HL-60/S4 treated with retinoic acid at 250 ng/mL for 4 days and 3 days (cell line): ENCODE data around the gene DLX1.

Experiments used
- in situ Hi-C: fragments of 300-500 bp; cut with MboI; formaldehyde crosslinking; loops from 2 replicates; pipeline ENCODE4 v1.7.0; 2022; ENCODE audit warnings: low sequenced_read_pairs

DLX1 gene

DNA sequence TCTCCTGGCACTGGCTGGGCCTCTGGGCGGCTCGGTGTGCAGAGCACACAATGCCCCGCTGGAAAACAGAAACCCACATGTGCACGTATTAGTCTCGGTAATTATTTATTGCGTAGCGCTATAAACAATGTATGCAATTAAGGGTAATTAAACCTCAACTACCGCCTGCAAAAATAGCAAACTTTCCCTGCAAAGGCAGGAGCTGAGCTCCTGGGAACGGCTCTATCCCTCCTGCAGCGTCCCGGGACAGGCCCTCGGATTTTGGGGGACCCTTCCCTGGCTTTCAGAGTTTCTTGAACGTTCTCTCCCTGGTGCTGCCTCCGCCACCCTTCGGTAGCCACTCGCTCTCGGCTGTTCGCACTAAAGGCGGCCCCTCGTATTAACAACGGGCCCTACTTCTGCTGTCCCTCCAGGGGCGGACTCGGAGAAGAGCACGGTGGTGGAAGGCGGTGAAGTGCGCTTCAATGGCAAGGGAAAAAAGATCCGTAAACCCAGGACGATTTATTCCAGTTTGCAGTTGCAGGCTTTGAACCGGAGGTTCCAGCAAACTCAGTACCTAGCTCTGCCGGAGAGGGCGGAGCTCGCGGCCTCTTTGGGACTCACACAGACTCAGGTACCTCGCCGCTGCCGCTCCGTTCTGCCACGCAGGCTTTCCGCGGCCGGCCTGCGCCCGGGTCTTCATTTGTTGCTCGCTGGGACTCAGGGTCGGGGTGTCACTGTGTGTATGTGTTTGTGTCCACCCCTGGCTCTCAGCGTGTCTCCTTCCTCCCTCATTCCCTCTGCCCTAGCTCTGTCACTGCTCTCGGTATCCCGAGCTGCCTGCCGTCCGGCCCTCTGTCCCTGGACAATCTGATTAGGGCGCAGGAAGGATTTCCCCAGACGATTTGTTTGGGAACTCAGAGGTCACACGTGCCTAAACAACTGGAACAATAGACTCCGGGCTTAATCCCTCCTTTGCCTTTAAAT lies 1.2 kb downstream of the DLX1 start:
- in situ Hi-C loops: no loop called here

- in situ Hi-C loops: no loop called here
Observed at GRCh38 chr2:172087207-172087779, 2.0 kb downstream of the DLX1 start.

DNA sequence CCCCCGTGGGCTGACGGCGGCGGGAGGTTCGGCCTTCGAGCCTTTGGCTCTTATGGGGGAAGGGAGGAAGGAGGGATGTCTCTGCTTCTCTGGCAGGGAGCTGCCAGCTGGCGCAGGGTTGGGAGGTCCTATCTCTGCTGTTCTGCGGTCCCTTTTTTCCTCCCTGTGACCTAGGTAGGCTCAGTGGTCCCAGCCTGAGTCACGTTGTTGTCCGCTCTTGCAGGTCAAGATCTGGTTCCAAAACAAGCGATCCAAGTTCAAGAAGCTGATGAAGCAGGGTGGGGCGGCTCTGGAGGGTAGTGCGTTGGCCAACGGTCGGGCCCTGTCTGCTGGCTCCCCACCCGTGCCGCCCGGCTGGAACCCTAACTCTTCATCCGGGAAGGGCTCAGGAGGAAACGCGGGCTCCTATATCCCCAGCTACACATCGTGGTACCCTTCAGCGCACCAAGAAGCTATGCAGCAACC lies 2.5 kb downstream of the DLX1 start:
- in situ Hi-C loops: no loop called here

GRCh38 chr2:172088245-172089004 lies 3.1 kb downstream of the DLX1 start:
- in situ Hi-C loops: no loop called here

DNA sequence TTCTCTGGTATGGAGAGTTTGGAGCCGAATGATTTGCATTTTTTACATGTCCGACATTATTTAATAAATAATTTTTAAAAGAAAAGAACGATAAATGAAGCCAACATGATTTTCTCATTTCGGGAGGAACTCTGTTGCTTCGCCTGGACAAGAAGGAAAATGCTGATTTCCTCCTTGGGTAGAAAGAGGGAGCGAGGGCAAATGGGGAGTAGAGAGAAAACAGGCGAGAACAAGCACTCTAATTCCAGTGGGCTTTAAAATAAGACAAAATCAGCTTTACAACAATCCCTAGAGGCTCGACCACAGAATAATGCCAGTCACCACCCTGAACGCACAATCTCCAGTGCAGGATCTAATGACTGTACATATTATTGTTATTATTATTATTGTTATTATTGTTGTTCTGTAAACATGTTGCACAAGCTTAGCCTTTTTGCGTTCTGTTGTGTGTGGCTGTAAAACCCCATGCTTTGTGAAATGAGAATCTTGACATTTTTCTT lies 3.7 kb downstream of the DLX1 start:
- in situ Hi-C loops: no loop called here

GRCh38 chr2:172089633-172090032 lies 4.3 kb downstream of the DLX1 start:
- in situ Hi-C loops: no loop called here

DNA sequence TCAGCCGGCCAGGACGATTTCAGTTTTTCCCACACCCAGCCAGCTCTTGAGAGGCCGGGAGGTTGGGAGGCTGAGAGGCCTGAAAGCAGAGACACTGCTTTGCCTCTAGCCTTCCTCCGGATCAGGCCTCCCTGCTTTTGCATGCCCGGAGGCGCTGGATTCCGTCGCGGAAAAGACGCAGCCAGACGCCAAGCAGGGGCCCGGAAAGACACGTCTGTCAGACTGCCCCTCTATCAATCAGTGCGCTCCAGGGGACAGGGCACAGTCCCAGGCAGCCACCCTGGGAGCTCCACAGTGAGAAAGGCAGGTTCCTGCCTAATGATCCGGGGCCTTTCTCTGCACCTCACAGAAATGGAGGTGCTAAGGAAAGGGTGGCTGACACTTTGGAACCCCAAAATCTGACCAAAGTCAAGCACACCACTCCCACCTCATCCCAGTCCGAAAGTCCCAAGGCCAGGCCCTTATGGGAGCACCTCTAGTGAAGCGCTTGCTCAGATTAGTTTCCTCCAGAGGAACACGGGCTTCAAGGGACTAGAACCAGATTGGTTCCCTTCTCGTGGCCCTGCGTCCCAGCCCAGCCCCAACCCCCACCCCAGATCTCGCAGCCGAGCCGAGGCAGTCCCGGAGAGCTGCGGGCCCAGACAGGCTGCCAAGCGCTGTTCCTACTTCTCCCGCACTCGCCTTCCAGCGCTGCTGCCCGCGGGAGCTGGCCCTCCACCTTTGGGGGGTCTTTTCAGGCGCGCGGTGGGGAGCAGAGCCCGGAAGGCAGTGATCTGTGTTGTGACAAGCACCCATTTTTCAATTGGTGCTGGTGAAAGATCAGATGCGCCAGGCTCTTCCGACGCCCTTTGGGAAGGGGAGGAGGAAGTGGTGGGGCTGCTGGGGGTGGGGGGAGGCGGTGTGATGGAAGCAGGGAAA lies 5.0 kb downstream of the DLX1 start:
- in situ Hi-C loops: no loop called here

DNA sequence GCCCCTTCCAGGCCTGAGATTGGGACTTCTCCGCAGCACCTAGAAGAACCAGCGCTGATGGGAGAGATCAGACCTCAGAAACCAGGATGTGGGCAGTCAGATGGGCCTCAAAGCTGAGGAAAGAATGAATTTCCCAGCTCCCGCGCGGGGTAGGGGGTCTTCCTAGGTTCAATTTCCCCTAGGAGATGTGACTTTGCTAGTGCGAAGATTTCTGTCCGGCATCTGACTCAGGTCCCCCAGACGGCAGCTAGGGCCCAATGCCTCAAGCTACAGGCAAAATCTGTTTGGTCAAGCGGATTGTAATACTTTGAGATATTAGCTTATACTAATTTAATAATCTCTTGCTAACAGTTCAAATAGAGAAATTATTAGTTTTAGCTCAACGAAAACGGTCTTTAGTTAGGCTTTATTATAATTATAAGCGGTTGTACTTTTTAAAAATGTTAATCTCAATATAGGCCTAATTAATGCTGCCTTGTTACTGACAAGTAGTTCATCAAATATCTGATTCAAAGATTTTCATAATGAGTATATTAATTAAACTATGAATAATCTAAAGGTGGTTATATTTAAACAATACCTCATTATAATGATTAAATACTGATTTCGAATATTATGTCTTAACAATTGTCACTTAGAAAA lies 5.8 kb downstream of the DLX1 start:
- in situ Hi-C loops: no loop called here

- in situ Hi-C loops: no loop called here
Observed at GRCh38 chr2:172091761-172092566, 6.7 kb downstream of the DLX1 start.

DNA sequence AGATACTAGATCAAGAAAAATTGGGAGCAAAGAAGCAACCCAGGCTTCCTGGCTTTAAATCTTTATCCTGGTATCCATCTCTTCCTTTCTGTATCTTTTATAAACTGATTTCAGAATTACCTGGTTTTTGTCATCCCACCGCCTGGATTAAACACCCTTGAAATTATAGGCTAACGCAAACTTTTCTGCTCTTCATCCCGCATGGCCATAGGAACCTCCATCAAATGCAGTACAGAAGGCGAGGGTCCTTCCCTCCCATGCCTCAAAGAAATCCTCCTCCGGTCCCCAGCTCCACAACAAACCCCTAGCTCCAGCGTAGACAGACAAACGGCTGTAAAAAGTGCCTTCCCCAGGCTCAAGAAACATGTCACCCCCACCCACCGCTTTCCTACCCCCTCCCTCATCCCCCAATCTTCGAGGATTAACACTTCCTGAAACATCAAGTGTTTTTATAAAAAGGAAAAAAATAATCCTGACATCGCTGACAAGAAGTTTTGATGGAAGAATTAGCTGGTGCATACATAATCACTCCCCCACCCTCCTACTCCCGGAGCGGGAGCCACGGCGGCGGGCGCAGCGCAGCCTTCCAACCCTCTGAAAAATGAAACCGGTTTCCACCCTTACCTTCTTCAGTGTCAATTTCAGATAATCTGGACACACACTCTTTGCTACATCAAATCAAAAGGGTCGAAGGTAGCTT lies 7.6 kb downstream of the DLX1 start:
- in situ Hi-C loops: no loop called here

DNA sequence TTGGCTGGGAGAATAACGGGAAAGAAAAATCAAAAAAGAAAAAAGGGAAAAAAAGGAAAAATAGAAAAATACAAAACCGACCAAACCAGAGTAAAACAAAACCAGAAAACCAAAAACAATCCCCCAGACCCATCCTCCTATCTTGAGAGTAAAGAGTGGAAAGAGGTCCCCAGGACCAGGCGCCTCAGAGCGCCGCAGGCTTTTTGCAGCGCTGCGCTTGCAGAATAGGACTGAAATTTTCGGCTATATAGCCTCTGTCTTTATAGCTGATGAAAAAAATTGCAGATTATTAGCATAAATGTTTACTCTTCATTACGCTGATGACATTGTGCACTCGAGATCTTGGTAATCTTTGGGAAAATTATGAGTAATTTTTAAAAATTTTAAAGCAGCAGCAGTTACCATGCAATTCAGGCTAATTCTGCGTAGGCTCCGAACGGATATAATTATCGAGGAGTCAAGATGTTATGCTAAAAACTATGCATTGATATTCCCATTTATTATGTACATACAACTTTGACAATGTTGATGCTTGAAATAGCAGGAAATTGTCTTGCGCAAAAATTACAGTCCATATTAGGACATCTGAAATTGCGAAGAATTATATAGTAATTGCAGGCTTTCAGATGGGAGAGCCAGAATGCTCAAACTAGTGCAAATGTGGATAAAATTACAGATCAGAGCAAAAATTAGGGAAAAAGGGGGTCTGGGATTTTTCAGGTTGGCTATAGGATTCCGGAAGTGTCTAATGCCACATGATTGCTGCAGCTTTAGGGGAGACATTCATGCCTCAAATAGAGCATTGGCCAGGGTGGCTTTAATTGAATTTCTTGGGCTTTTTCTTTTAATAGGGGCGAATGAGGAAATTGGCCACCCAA lies 8.3 kb downstream of the DLX1 start:
- in situ Hi-C loops: no loop called here

- in situ Hi-C loops: no loop called here
Observed at GRCh38 chr2:172094294-172095145, 9.2 kb downstream of the DLX1 start.

DNA sequence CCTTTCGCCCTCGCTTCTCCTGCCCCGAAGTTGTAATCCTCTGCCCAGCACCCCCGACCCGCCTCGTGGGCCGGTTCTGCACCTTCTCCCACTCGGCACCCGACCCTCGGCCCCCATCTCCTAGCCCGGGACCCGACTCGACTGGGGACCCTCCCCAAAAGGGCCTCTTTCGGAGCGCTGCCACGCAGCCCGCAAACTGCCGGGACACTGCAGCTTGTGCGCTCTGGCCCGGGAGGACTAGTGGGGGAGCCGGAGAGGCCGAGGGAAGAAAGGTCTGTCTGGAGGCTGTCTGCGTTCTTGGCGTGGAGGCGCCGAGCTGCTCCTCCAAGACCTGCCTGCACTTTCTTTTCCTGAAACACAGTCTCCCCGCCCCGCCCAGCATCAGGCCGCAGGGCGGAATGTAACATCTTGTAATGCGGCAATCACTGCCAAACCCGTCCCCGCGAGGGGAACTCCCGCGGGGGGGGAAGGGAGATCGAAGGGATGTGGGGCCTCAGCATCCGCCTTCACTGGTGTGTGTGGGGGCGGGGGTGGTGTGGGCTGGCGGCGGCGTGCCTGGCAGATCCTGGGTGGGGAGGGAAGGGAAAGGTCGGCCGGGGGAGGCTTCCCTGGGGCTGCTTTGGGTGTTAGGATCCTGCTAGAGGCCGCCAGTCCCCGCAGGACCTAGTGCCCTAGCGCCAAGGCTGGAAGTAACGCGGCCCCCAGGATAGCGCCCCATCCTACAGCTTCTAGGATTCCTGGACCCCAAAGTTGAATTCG lies 10.0 kb downstream of the DLX1 start:
- in situ Hi-C loops: no loop called here

DNA sequence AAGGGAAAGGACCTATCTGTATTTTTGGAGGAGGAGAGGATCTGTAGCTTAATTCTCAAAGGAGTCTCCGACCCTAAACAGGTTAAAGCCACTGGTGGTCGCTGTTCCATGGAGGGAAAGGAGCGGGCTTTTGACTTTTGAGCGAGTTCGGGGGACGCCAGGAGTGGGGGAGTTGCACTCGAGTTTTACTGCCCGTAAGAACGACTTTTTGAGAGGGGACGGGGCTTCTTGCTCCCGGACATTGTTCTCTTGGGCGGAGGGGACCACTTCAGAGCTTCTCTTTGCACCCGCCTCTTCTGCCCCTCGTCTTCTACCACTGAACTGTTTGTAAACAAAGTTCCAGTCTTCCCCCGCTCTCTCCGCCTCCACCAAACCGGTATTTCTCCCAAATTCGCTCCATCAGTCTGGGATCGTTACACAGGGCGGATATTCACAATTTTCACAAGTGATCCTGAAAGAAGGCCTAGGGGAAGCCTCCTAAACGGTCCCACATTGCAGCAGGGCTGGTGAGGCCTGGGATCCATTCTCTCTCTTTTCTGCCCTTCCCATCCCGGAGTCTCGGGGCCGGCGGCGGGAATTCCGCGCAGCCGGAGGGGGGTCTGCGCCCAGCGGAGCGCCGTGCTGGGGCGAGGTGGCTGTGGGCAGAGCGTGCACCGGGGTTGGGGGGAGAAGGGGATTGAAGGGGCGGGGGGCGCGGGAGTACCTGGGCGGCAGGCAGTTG lies 10.8 kb downstream of the DLX1 start:
- in situ Hi-C loops: no loop called here
